HCT116 (cell line): Measurements from ENCODE around the gene ALDH3B1. TPM values are rescaled to one million over a fixed set of nuclear protein-coding genes. Genes with fewer than 3 reads are reported as not detected.
"Not testable (repeated sequence)": the region's sequence is repeated elsewhere in the genome, so short reads cannot be mapped to it uniquely, and the experiment has no call there.

Experiments
- ATAC-seq: fragments of 200-7000 bp; cut with Tn5 transposase; 2 replicates; pipeline ENCODE4 v1.9.1; 2020; ENCODE audit warnings: mild to moderate bottlenecking, moderate library complexity
- Bru-seq: library from RNA; stranded (reverse); fragments of 400-500 nt; gene quantifications from one replicate; lab custom pipeline; 2021; lab: Mats Ljungman, UMichigan
- BruChase-seq, 2 experiments: library from RNA; stranded (reverse); fragments of 400-500 nt; gene quantifications; one replicate each; lab custom pipeline; 2021; lab: Mats Ljungman, UMichigan
- BruUV-seq: library from RNA; stranded (reverse); fragments of 400-500 nt; replicated peaks from 2 replicates; lab custom pipeline; 2021; lab: Mats Ljungman, UMichigan
- CTCF ChIA-PET: fragments of 300-600 bp; sonication (Branson Sonifier 250); formaldehyde crosslinking; loops from one replicate; lab custom pipeline; 2021; ENCODE audit warnings: antibody characterized with exemption; lab: Charles Lee
- POLR2A ChIA-PET: fragments of 300-600, 350-600 bp; sonication (Branson Sonifier 250); formaldehyde crosslinking; loops from one replicate; lab custom pipeline; 2021; ENCODE audit warnings: antibody characterized with exemption; lab: Charles Lee
- RAD21 ChIA-PET, 2 experiments: fragments of 300-600 bp; sonication (Branson Sonifier 250); formaldehyde crosslinking; loops; one replicate each; lab custom pipeline; 2023; ENCODE audit warnings: low total read pairs in 2 of 2; ENCODE audit not compliant: uncharacterized antibody in 2 of 2, unreplicated experiment in 2 of 2, low non-redundant PET in 1 of 2; lab: Charles Lee
- DNase-seq: peaks from one replicate; pipeline ENCODE4 v3.0.0-alpha.2; 2010; ENCODE audit warnings: low read depth, low spot score
- H2AFZ ChIP-seq: fragments of 200-600 bp; shearing (Covaris generic), sonication (generic); 2 replicates; pipeline ENCODE4 v1.6.1; 2017; ENCODE audit warnings: low read depth, mixed run types, mixed read lengths, antibody characterized with exemption, low read length; ENCODE audit not compliant: poor library complexity, severe bottlenecking
- H3K27ac ChIP-seq: 2 replicates; pipeline ENCODE4 v1.5.1; 2012; ENCODE audit warnings: low read depth, low read length
- H3K27me3 ChIP-seq: fragments of 200-600 bp; sonication (generic); 2 replicates; pipeline ENCODE4 v1.6.1; 2016; ENCODE audit warnings: mixed run types, low read length, mixed read lengths; ENCODE audit not compliant: insufficient read depth
- H3K36me3 ChIP-seq, 2 experiments: fragments of 200-500 bp in 1 of 2; fragments of 200-600 bp in 1 of 2; sonication (Bioruptor generic) in 1 of 2; sonication (generic) in 1 of 2; 2 replicates each; pipeline versions ENCODE4 v1.5.1 to v1.6.1; 2014 to 2016; ENCODE audit warnings: low read length in 2 of 2, inconsistent platforms in 1 of 2, mixed read lengths in 1 of 2, mixed run types in 1 of 2; ENCODE audit not compliant: insufficient read depth in 2 of 2, control insufficient read depth in 1 of 2
- H3K4me1 ChIP-seq, 2 experiments: fragments of 200-600 bp in 1 of 2; sonication (generic) in 1 of 2; 2 replicates each; pipeline versions ENCODE4 v1.5.1 to v1.6.1; 2012 to 2017; ENCODE audit warnings: low read length in 2 of 2, inconsistent platforms in 1 of 2, mild to moderate bottlenecking in 1 of 2, mixed read lengths in 1 of 2, mixed run types in 1 of 2, moderate library complexity in 1 of 2; ENCODE audit not compliant: insufficient read depth in 2 of 2, control insufficient read depth in 1 of 2
- H3K4me2 ChIP-seq: fragments of 200-600 bp; sonication (generic); 2 replicates; pipeline ENCODE4 v1.6.1; 2017; ENCODE audit warnings: mixed run types, low read length, mixed read lengths
- H3K4me3 ChIP-seq, 2 experiments: fragments of 200-600 bp in 1 of 2; sonication (generic) in 1 of 2; replicated peaks in 1 of 2; 2 replicates each; pipeline ENCODE4 v1.5.1; 2011 to 2016; ENCODE audit warnings: low read length in 2 of 2, control low read depth in 1 of 2, low read depth in 1 of 2, mild to moderate bottlenecking in 1 of 2, mixed read lengths in 1 of 2, mixed run types in 1 of 2
- H3K79me2 ChIP-seq: fragments of 200-600 bp; sonication (generic); 2 replicates; pipeline ENCODE4 v1.6.1; 2017; ENCODE audit warnings: mild to moderate bottlenecking, mixed run types, low read length, moderate library complexity, mixed read lengths; ENCODE audit not compliant: insufficient read depth
- H3K9ac ChIP-seq: fragments of 200-600 bp; sonication (generic); 2 replicates; pipeline ENCODE4 v1.6.1; 2016; ENCODE audit warnings: low read length, mixed read lengths
- H3K9me2 ChIP-seq: fragments of 200-600 bp; sonication (generic), shearing (Covaris generic); 2 replicates; pipeline ENCODE4 v1.6.1; 2017; ENCODE audit warnings: mixed run types, mild to moderate bottlenecking, moderate library complexity; ENCODE audit not compliant: insufficient read depth
- H3K9me3 ChIP-seq, 2 experiments: fragments of 200-500 bp in 1 of 2; fragments of 200-600 bp in 1 of 2; sonication (Bioruptor generic) in 1 of 2; sonication (generic) in 1 of 2; 2 replicates each; pipeline ENCODE4 v1.6.1; 2014 to 2017; ENCODE audit warnings: low read length in 2 of 2, mixed read lengths in 2 of 2, inconsistent platforms in 1 of 2, low read depth in 1 of 2, mild to moderate bottlenecking in 1 of 2, mixed run types in 1 of 2, moderate library complexity in 1 of 2; ENCODE audit not compliant: control insufficient read depth in 1 of 2, insufficient read depth in 1 of 2
- H4K20me1 ChIP-seq: fragments of 200-600 bp; sonication (generic), shearing (Covaris generic); 2 replicates; pipeline ENCODE4 v1.6.1; 2017; ENCODE audit warnings: mixed run types, mild to moderate bottlenecking, moderate library complexity; ENCODE audit not compliant: insufficient read depth
- CBX3 ChIP-seq: IDR thresholded peaks from 2 replicates; pipeline ENCODE4 v1.6.1; 2012; ENCODE audit warnings: low read depth
- JUND ChIP-seq: IDR thresholded peaks from 2 replicates; pipeline ENCODE4 v1.6.1; 2012
- POLR2A ChIP-seq: IDR thresholded peaks from 2 replicates; pipeline ENCODE4 v1.7.0; 2011; ENCODE audit warnings: borderline replicate concordance; ENCODE audit not compliant: insufficient read depth, insufficient read length; ENCODE audit errors: extremely low read depth
- POLR2AphosphoS5 ChIP-seq: IDR thresholded peaks from 2 replicates; pipeline ENCODE4 v1.6.1; 2011; ENCODE audit warnings: mild to moderate bottlenecking, low read depth, low read length, moderate library complexity
- RAD21 ChIP-seq: IDR thresholded peaks from 2 replicates; pipeline ENCODE4 v1.6.1; 2012; ENCODE audit warnings: low read depth, mild to moderate bottlenecking
- REST ChIP-seq: IDR thresholded peaks from 2 replicates; pipeline ENCODE4 v1.6.1; 2012; ENCODE audit warnings: low read depth
- YY1 ChIP-seq: IDR thresholded peaks from 2 replicates; pipeline ENCODE4 v1.6.1; 2011; ENCODE audit warnings: low read length, low read depth, moderate library complexity, mild to moderate bottlenecking; ENCODE audit not compliant: insufficient replicate concordance; ENCODE audit errors: extremely low read depth
- ZBTB33 ChIP-seq: IDR thresholded peaks from 2 replicates; pipeline ENCODE4 v1.6.1; 2011; ENCODE audit warnings: mild to moderate bottlenecking, low read length, moderate library complexity; ENCODE audit not compliant: insufficient replicate concordance; ENCODE audit errors: extremely low read depth
- ZFX ChIP-seq: fragments of 450-650 bp; IDR thresholded peaks from 2 replicates; pipeline ENCODE4 v1.6.1; 2017
- intact Hi-C: fragments of 100-400 bp; cut with micrococcal nuclease; formaldehyde crosslinking; loops from 2 replicates; pipeline ENCODE4 v1.10.0; 2022
- long read RNA-seq: library from polyadenylated mRNA; unstranded; transcript quantifications from one replicate; pipeline ENCODE4 v2.0.0, GENCODE V29; 2021; ENCODE audit not compliant: unreplicated experiment
- polyA plus RNA-seq: library from polyadenylated mRNA; unstranded; fragments of >200 nt; gene quantifications from 2 replicates; pipeline ENCODE4 v1.2.1, GENCODE V29; 2012; ENCODE audit warnings: missing spikeins
- total RNA-seq: library from RNA; stranded (reverse); gene quantifications from one replicate; pipeline ENCODE4 v1.2.1, GENCODE V29; 2021; ENCODE audit not compliant: unreplicated experiment

Gene ALDH3B1
- total RNA-seq (25.5 TPM), Bru-seq, nascent RNA (percentile 59 among the genes with signal in this experiment), BruChase-seq, experiment 1, labeled RNA remaining after a 6-hour chase (percentile 71 among the genes with signal in this experiment), BruChase-seq, experiment 2, labeled RNA remaining after a 2-hour chase (percentile 60 among the genes with signal in this experiment)
- 28.9 and 39.8 TPM in 2 replicates for polyA plus RNA-seq
- long read RNA-seq, transcript ALDH3B1-201 (10 exons, 2,786 nt): major isoform, 9 of 27 reads
- long read RNA-seq, partial matches to known transcripts: 4 of 27 reads
- long read RNA-seq, other reads (novel, unspliced or antisense): 12 of 27 reads

DNA sequence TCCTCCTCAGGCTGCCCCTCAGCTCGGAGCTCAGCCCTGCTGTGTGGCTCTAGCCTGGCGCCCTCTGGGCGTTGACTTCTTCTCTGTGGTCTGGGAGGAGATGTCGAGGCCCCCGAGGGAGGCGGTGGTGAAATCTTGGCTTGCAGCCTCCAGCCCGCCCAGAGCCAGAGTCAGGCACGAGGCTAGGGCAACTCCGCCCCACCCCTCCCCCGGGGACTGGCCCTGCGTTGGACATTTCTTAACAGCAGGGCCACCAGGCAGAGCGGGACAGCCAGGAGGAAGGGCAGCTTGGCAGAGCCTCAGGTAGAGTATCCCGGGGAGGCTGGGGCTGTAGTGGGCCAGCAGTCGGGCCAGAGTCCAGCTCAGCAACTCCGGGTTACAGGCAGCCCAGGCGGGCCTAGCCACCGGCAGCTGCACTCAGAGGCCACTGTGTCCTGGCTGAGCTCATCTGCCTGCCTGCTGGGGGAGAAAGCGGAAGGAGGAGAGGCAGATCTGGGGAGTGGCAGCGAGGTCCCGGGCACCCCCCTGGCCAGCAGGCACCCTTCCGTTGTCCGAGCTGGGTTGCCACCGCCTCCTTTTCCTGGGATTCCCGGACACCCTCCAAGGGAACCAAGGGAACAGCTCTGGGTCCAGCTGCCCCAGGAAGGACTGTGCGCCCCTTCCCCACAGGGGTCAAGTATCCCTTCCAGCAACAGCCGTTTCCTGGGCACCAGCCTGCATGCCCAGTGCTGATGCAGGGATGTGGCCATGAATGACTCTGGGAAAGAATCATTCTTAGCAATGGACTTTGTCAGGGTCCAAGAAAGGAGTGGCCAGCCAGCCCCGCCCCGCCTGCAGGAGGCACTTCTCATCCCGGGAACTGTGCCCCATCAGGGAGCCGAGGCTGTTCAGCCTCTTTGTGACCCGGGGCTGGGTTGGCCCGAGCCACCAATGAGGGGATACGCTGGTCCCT, at the start of gene ALDH3B1:
ALDH3B1 (plus strand) TSS at position 238 of the 952 bp plus-strand sequence. CDS start 4,971 bp downstream, outside the sequence.
- intact Hi-C loops: loop anchor here (5.0 kb wide), 1 partner anchor 197 kb away; no protein-coding TSS in a partner anchor
- peak; percentile 64 for ATAC-seq
- no peaks in the 10 kb centered on the region for H3K27me3 ChIP-seq
- no peak for TF ChIP-seq JUND
- no peak for TF ChIP-seq RAD21
- TF ChIP-seq POLR2AphosphoS5: peak; percentile 52
- peak; percentile 59; the same call in 1 of the 2 replicates for TF ChIP-seq ZFX
- TF ChIP-seq REST: no peak
- peak; percentile 38 for TF ChIP-seq POLR2A
- no peak for TF ChIP-seq CBX3
- TF ChIP-seq YY1: peak; percentile 49
- TF ChIP-seq ZBTB33: no peak
- TF ChIP-seq, all 23 proteins: peak for 4
- peak; percentile 60 for DNase-seq
- H3K9me3 ChIP-seq: no peaks in the 10 kb centered on the region
- CTCF ChIA-PET: interaction anchor here (0.5 to 2.1 kb wide), 6 partner anchors 11 to 667 kb away, joined by 3 to 9 read pairs (median 4); no protein-coding TSS in a partner anchor
- H3K4me2 ChIP-seq: peak within 1 kb of the TSS; percentile 97
- RAD21 ChIA-PET: interaction anchor here (0.7 to 1.7 kb wide), 2 partner anchors 10 to 11 kb away, joined by 3 to 7 read pairs; no protein-coding TSS in a partner anchor
- POLR2A ChIA-PET: interaction anchor here (1.3 to 1.4 kb wide), 4 partner anchors 11 to 28 kb away, joined by 3 to 9 read pairs (median 6); partner anchors contain the start of gene TCIRG1
- no peak within 1 kb of the TSS for H2AFZ ChIP-seq
- H3K36me3 ChIP-seq: no peaks in the 10 kb centered on the region
- peak within 1 kb of the TSS; percentile 96 for H3K27ac ChIP-seq
- no peaks in the 10 kb centered on the region for H4K20me1 ChIP-seq
- H3K4me1 ChIP-seq: peaks cover 70 to 80% of the 10 kb centered on the region in 2 experiments
- peaks cover 20% of the 10 kb centered on the region; the same call in 1 of the 2 replicates for H3K79me2 ChIP-seq
- peak within 1 kb of the TSS; percentile 86 for H3K9ac ChIP-seq
- no peaks in the 10 kb centered on the region for H3K9me2 ChIP-seq
- BruUV-seq: TSS peak; percentile 43
- H3K4me3 ChIP-seq: peak within 1 kb of the TSS; percentile 57 to 71

- RAD21 ChIA-PET, H3K4me2 ChIP-seq, H4K20me1 ChIP-seq, intact Hi-C loops, CTCF ChIA-PET, BruUV-seq, H3K27ac ChIP-seq, H3K4me3 ChIP-seq, DNase-seq, H3K79me2 ChIP-seq, H3K9me2 ChIP-seq, H3K4me1 ChIP-seq, H2AFZ ChIP-seq, ATAC-seq, POLR2A ChIA-PET, H3K27me3 ChIP-seq, H3K9ac ChIP-seq, H3K36me3 ChIP-seq, H3K9me3 ChIP-seq: not testable (repeated sequence)
These were observed 46.9 kb upstream of the ALDH3B1 start for GRCh38 chr11:67963217-67963616.
